ENCODE measurements around the gene CGN.

DNA sequence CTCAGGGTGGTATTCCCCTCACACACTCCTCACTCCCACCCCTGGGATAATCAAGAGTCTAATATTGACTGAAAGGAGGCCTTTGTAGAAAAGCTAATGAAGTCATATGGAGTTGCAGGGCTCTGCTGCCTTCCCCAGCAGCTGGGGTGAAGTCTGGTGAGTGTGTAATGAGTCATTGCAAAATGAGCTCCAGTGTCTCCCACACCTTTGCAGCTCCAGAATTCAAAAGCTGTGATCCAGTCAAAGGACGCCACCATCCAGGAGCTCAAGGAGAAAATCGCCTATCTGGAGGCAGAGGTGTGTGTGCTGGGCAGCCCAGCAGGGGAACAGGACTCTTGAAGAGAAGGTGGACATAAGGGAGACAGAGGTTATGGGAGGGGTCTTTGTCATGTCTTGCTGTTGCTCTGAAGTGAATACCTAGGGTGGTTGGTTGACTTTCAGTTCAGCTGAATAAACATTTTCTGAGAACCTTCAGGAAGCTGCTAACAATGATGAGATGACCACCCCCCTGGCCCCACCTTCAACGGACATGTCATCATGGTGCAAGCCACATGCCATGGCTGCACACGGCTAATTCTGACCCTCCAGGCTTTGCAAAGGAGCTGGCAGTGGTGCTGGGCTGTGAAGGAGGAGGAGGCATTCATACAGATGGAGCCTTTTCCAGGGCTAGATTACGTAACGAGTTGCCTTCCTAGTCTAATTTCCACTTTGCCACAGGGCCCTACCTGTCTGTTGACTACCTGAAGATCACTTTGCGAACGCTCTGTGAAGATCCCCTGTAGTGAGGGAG lies 68.4 kb downstream of the CGN start:
- TF ChIP-seq, protein P1, sequence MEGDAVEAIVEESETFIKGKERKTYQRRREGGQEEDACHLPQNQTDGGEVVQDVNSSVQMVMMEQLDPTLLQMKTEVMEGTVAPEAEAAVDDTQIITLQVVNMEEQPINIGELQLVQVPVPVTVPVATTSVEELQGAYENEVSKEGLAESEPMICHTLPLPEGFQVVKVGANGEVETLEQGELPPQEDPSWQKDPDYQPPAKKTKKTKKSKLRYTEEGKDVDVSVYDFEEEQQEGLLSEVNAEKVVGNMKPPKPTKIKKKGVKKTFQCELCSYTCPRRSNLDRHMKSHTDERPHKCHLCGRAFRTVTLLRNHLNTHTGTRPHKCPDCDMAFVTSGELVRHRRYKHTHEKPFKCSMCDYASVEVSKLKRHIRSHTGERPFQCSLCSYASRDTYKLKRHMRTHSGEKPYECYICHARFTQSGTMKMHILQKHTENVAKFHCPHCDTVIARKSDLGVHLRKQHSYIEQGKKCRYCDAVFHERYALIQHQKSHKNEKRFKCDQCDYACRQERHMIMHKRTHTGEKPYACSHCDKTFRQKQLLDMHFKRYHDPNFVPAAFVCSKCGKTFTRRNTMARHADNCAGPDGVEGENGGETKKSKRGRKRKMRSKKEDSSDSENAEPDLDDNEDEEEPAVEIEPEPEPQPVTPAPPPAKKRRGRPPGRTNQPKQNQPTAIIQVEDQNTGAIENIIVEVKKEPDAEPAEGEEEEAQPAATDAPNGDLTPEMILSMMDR (IDR thresholded peaks at IDR 0.05), result no peak
- TF ChIP-seq EP300 (IDR thresholded peaks at IDR 0.05), result no peak
- TF ChIP-seq POLR2A (IDR thresholded peaks at IDR 0.05), result no peak

Data from suprapubic skin (tissue), 3 donors.